ENCODE measurements around the gene TTLL9.

Gene TTLL9

GRCh38 chr20:31951530-31952453 lies 81.4 kb downstream of the TTLL9 start, which contains the start of gene PDRG1:
Gene PDRG1, minus strand, starts transcription at chr20:31952046. Its CDS starts 85 bp downstream, at chr20:31951961.
- DNase-seq = peak; percentile 84

- no peak for DNase-seq
Measured at GRCh38 chr20:31953556-31954148, 83.2 kb downstream of the TTLL9 start.

DNA sequence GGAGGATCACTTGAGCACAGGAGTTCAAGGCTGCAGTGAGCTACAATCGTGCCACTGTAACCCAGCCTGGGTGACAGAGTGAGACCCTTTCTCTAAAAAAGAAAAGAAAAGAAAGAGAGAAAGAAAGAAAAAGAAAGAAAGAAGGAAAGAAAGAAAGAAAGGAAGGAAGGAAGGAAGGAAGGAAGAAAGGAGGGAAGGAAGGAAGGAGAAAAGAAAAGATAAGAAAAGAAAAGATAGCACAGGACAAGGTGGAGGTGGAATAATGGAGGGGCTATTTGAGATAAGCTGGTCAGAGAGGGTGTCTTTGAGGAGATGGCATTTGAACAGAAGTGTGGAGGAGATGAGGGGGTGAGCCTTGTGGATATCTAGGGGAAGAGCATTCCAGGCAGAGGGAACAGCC lies 84.1 kb downstream of the TTLL9 start:
- no peak for DNase-seq

DNA sequence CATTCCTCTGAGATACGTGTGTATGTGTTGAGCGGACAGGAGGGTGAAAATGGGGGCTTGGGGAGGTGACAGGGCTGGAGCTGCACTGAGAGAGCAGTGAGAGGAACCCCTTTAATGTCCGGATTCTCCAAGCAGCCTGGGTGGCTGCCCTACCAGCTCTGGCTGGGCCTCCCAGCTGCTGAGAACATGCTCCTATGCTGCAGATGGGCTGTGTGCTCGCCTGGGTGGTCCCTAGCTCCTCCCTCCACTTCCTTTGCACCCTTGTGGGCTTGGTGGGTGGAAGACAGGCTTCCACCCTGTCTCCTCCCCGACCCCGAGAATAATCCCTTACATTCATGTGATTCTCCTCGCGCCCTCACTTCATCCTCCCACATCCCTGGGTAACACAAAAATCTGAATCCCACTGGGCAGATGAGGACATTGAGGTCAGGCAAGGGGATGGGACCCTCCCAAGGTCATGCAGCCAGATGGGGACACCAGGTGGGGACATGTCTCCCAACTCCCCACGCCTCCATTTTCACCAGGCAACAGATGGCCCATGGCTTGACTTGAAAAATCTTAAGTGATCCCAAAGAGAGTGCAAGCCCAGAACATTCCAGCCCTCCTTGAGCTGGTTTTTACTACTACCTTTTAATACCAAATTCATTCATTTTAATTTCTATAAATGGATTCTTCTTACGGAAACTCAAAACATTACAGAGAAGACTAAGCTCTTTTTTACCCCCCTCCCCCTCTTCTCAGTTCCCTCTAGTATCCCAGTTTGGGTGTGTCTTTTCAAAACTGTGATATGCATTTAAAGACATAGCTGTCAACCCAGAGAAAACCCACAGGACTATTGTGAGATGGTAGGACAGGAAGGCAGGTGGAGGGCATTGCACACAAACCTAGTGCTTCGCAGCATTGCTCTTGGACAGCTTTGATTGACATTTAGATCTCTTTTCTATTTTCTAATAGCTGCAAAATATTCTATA lies 86.4 kb downstream of the TTLL9 start:
- DNase-seq = no peak

- no peak for DNase-seq
Measured at GRCh38 chr20:31962761-31963160, 92.3 kb downstream of the TTLL9 start.

DNA sequence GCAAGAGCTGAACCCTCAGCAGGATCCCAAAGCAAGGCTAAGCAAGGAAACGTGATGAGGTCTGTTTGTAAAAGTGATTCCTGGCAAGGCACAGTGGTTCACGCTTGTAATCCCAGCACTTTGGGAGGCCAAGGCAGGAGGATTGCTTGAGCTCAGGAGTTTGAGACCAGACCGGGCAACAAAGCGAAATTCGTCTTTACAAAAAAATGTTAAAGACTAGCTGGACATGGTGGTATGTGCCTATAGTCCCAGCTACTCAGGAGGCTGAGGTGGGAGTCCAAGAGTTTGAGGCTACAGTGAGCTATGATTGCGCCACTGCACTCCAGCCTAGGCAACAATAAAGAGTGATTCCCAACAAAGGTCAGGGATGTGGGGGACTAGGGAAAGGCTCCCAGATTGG lies 93.5 kb downstream of the TTLL9 start:
- no peak for DNase-seq

DNA sequence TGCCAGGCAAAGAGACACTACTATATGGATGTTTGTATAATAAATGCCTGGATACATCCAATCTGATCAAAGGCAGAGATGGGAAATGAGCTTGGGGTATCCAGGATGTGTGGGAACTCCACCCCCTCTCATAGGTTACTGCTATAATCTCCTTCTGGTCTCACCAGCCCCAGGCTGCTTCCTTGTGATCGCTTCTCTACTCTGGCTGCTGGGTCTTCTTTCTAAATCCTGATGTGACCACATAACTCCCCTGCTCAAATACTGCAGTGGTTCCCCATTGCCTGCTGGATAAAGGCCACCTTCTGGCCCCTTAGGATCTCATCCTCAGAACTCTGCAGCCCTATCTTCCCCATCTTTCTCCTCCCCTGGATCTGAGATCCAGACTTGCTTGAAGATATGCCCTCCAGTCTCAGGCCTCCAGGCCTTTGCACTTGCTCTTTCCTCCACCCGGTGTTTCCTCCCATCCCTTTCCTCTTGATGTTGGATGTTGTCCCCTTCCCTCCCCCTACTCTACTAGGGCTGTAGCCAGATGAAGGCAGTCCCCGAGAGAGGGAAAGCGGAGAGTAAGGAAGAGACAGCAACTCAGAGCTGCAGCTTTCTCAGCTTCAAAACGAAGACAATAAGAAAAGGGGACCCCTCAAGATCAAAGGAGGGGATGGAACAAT lies 96.7 kb downstream of the TTLL9 start:
- no peak for DNase-seq

DNA sequence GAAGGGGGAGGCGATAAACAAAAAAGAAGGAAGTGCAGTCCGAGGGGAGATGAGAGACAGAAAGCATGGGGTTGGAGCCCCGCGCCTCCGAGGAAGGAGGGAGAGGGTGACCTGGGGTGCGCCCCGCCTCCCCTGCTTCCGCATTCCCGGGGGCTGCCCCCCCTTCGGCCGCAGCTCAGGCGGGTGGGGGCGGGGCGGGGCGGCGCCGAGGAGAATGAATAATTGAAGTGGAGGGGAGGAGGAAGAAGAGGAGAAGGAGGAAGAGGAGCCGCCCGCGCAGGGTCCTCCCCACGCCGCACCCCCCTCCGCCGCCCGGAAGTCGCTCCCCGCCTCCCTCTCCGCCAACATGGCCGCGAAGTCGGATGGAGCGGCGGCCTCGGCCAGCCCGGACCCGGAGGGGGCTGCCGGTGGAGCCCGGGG lies 97.4 kb downstream of the TTLL9 start, which contains the start of gene XKR7:
XKR7 (plus strand) TSS at position 322 of the 420 bp plus-strand sequence; CDS start at position 347, 25 bp downstream.
- no peak for DNase-seq

GRCh38 chr20:31968291-31969126 lies 98.1 kb downstream of the TTLL9 start:
- DNase-seq = no peak

- no peak for DNase-seq
Measured at GRCh38 chr20:31969991-31970390, 99.6 kb downstream of the TTLL9 start.

DNA sequence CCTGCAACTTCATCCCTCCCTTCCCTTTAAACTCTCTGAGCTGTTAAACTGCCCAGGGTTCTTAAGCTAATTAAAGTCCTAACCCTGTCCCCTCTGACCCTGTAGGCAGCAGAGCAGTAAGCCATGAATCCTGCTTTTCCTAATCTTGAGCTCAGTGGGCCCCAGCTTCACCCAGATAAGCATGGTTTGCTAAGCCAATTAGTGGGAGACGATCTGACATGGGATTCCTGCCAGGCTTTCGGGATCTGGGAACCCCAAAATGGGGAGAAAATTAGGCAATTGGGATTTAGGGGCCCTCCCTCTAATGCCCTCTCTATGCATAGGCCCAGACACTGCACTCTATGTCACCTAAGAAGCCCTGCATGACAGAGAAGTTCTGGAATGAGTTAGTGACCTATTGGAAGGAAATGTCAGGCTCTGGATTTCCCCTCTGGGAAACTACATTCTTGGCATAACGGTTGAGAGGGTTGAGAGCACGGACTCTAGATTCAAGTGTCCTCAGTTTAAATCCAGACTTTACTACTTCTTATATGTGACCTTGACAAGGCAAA lies 102.1 kb downstream of the TTLL9 start:
- no peak for DNase-seq

GRCh38 chr20:31974296-31974695 lies 103.9 kb downstream of the TTLL9 start:
- no peak for DNase-seq

- DNase-seq = no peak
Measured at GRCh38 chr20:31974951-31975487, 104.6 kb downstream of the TTLL9 start.

- no peak for DNase-seq
Measured at GRCh38 chr20:31975874-31976273, 105.4 kb downstream of the TTLL9 start.

GRCh38 chr20:31977080-31977479 lies 106.6 kb downstream of the TTLL9 start:
- DNase-seq = no peak

DNA sequence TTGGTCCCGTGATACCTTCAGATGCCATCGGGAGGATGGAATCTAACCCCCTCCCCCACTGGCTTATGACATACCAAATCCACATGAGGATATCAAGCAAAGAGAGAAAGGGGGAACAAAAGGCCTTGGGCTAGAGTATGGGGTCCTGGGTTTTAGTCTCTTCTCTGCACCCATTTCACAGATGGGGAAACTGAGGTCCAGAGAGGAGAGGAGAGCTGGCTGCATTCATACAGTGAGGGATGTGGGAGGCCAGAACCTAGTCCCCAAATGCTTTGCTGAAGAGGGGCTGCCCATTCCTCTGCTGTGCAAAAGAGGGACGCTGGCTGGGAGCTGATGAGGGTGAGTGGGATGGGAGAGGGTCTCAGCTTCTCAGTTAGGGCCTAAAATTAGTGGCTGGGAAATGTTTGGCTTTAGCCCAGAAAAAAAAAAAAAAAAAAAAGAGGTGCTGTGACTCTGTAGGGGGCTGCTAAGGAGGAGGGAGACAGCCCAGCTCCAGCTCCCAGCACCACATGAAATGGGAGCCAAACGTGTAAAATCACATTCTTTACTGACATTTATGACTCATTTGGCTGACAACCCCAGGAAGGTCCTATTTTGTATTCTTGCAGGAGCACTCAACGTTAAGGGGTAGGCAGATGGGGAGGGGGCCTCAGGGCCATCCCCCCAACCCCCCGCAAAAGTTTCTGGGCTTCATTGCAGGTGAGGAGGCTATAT lies 109.4 kb downstream of the TTLL9 start:
- no peak for DNase-seq

DNA sequence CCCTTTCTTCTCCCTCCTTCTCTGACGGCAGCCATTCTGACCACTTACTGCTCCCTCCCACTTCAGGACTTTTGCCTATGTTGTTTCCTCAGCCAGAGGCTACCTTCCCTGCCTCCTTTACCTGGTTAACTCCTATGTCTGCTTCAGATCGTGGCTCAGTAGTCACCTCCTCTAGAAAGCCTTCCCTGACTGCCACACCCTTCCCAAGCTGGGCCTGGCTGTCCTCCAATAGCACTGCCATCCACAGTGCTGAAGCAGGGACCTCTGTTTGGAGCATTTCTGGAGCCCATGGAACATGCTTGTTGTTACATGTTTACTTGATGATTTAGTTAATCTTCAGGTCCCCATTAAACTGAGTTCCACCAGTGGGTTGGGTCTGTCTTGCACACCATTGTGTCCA lies 111.3 kb downstream of the TTLL9 start:
- DNase-seq = no peak

DNA sequence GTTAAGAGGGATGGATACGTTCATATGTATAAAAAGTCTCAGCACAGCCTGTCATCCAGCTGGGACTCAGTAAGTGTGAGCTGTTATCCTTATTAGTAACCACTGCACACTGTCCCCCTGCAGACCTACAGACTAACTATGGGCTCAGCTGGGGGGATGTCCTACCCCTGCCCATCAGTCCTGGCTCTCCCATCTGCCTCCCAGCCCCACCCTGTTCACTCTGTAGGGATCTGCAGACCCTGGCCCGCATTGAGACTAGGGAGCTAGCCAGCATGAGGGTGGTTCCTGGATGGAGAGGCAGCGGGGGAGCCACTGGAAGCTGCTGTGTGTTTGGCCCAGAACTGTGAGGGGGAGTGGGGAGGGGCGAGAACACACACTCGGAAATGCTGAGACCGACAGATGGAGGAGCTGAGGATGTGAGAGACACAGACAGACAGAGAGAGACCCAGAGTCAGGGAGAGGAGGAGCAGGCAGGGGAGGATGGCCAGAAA lies 114.6 kb downstream of the TTLL9 start:
- DNase-seq = no peak

- DNase-seq = no peak
Measured at GRCh38 chr20:31987744-31988143, 117.3 kb downstream of the TTLL9 start.

All from NCI-H2081 treated with DMSO at 0.1 percent for 48 hours (cell line).